Measurements from ENCODE around the gene BBLN.

DNA sequence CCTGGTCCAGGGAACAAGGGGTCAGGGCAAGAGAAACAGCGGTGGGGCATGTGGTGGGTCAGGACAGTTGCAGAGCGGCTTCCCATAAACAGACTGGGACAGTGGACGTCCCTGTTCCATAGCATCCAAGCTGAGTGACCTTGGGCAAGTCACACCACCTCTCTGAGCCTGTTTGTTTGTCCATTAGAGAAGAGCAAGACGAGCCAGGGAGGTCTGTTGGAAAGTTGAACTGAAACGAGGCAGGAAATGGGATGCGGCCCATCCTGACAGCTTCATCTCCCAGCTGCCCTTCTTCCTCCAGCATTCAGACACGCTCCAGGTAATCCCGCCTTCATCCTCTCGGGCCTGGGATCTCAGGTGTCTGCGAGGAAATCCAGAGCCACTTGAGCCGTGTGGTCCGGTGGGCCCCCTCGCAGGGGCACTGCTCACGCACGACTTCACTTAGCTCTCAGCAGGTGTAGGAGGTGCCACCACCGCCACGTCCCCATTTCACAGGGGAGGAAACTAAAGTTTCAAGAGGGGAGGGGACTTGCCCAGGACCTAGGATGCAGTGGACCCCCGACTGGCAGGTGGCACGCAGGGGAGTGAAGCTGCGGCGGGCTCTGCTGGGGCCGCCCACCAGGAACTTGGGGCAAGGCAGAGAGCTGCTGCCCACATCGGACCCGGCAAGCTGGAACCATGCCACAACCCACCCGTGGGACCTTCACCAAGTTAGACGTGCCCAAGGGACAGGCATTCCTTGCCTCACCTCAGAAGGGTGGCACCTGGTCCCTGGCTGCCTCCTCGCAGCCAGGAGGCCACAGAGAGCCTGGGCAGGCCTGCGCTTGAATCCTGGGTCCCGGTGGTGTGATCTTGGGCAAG is 45.5 kb upstream of the BBLN start:
- TF ChIP-seq POLR2A (IDR thresholded peaks at IDR 0.05) (no peak), CTCF (IDR thresholded peaks at IDR 0.05 in 4 of 5, conservative IDR thresholded peaks at IDR 0.05 in 1 of 5) (no peak)
